HCT116 (cell line): ENCODE results near the gene MAGEA2B. TPM values are rescaled to one million over a fixed set of nuclear protein-coding genes. Genes with fewer than 3 reads are reported as not detected.
"Not testable (repeated sequence)": the region's sequence is repeated elsewhere in the genome, so short reads cannot be mapped to it uniquely, and the experiment has no call there.

Source experiments
- ATAC-seq: fragments of 200-7000 bp; cut with Tn5 transposase; 2 replicates; pipeline ENCODE4 v1.9.1; 2020; ENCODE audit warnings: mild to moderate bottlenecking, moderate library complexity
- BruUV-seq: library from RNA; stranded (reverse); fragments of 400-500 nt; replicated peaks from 2 replicates; lab custom pipeline; 2021; lab: Mats Ljungman, UMichigan
- CTCF ChIA-PET: fragments of 300-600 bp; sonication (Branson Sonifier 250); formaldehyde crosslinking; loops from one replicate; lab custom pipeline; 2021; ENCODE audit warnings: antibody characterized with exemption; lab: Charles Lee
- POLR2A ChIA-PET: fragments of 300-600, 350-600 bp; sonication (Branson Sonifier 250); formaldehyde crosslinking; loops from one replicate; lab custom pipeline; 2021; ENCODE audit warnings: antibody characterized with exemption; lab: Charles Lee
- RAD21 ChIA-PET, 2 experiments: fragments of 300-600 bp; sonication (Branson Sonifier 250); formaldehyde crosslinking; loops; one replicate each; lab custom pipeline; 2023; ENCODE audit warnings: low total read pairs in 2 of 2; ENCODE audit not compliant: uncharacterized antibody in 2 of 2, unreplicated experiment in 2 of 2, low non-redundant PET in 1 of 2; lab: Charles Lee
- DNase-seq: peaks from one replicate; pipeline ENCODE4 v3.0.0-alpha.2; 2010; ENCODE audit warnings: low read depth, low spot score
- H2AFZ ChIP-seq: fragments of 200-600 bp; shearing (Covaris generic), sonication (generic); 2 replicates; pipeline ENCODE4 v1.6.1; 2017; ENCODE audit warnings: low read depth, mixed run types, mixed read lengths, antibody characterized with exemption, low read length; ENCODE audit not compliant: poor library complexity, severe bottlenecking
- H3K27ac ChIP-seq: 2 replicates; pipeline ENCODE4 v1.5.1; 2012; ENCODE audit warnings: low read depth, low read length
- H3K27me3 ChIP-seq: fragments of 200-600 bp; sonication (generic); 2 replicates; pipeline ENCODE4 v1.6.1; 2016; ENCODE audit warnings: mixed run types, low read length, mixed read lengths; ENCODE audit not compliant: insufficient read depth
- H3K36me3 ChIP-seq, 2 experiments: fragments of 200-500 bp in 1 of 2; fragments of 200-600 bp in 1 of 2; sonication (Bioruptor generic) in 1 of 2; sonication (generic) in 1 of 2; 2 replicates each; pipeline versions ENCODE4 v1.5.1 to v1.6.1; 2014 to 2016; ENCODE audit warnings: low read length in 2 of 2, inconsistent platforms in 1 of 2, mixed read lengths in 1 of 2, mixed run types in 1 of 2; ENCODE audit not compliant: insufficient read depth in 2 of 2, control insufficient read depth in 1 of 2
- H3K4me1 ChIP-seq, 2 experiments: fragments of 200-600 bp in 1 of 2; sonication (generic) in 1 of 2; 2 replicates each; pipeline versions ENCODE4 v1.5.1 to v1.6.1; 2012 to 2017; ENCODE audit warnings: low read length in 2 of 2, inconsistent platforms in 1 of 2, mild to moderate bottlenecking in 1 of 2, mixed read lengths in 1 of 2, mixed run types in 1 of 2, moderate library complexity in 1 of 2; ENCODE audit not compliant: insufficient read depth in 2 of 2, control insufficient read depth in 1 of 2
- H3K4me2 ChIP-seq: fragments of 200-600 bp; sonication (generic); 2 replicates; pipeline ENCODE4 v1.6.1; 2017; ENCODE audit warnings: mixed run types, low read length, mixed read lengths
- H3K4me3 ChIP-seq, 2 experiments: fragments of 200-600 bp in 1 of 2; sonication (generic) in 1 of 2; replicated peaks in 1 of 2; 2 replicates each; pipeline ENCODE4 v1.5.1; 2011 to 2016; ENCODE audit warnings: low read length in 2 of 2, control low read depth in 1 of 2, low read depth in 1 of 2, mild to moderate bottlenecking in 1 of 2, mixed read lengths in 1 of 2, mixed run types in 1 of 2
- H3K79me2 ChIP-seq: fragments of 200-600 bp; sonication (generic); 2 replicates; pipeline ENCODE4 v1.6.1; 2017; ENCODE audit warnings: mild to moderate bottlenecking, mixed run types, low read length, moderate library complexity, mixed read lengths; ENCODE audit not compliant: insufficient read depth
- H3K9ac ChIP-seq: fragments of 200-600 bp; sonication (generic); 2 replicates; pipeline ENCODE4 v1.6.1; 2016; ENCODE audit warnings: low read length, mixed read lengths
- H3K9me2 ChIP-seq: fragments of 200-600 bp; sonication (generic), shearing (Covaris generic); 2 replicates; pipeline ENCODE4 v1.6.1; 2017; ENCODE audit warnings: mixed run types, mild to moderate bottlenecking, moderate library complexity; ENCODE audit not compliant: insufficient read depth
- H3K9me3 ChIP-seq, 2 experiments: fragments of 200-500 bp in 1 of 2; fragments of 200-600 bp in 1 of 2; sonication (Bioruptor generic) in 1 of 2; sonication (generic) in 1 of 2; 2 replicates each; pipeline ENCODE4 v1.6.1; 2014 to 2017; ENCODE audit warnings: low read length in 2 of 2, mixed read lengths in 2 of 2, inconsistent platforms in 1 of 2, low read depth in 1 of 2, mild to moderate bottlenecking in 1 of 2, mixed run types in 1 of 2, moderate library complexity in 1 of 2; ENCODE audit not compliant: control insufficient read depth in 1 of 2, insufficient read depth in 1 of 2
- H4K20me1 ChIP-seq: fragments of 200-600 bp; sonication (generic), shearing (Covaris generic); 2 replicates; pipeline ENCODE4 v1.6.1; 2017; ENCODE audit warnings: mixed run types, mild to moderate bottlenecking, moderate library complexity; ENCODE audit not compliant: insufficient read depth
- CBX3 ChIP-seq: IDR thresholded peaks from 2 replicates; pipeline ENCODE4 v1.6.1; 2012; ENCODE audit warnings: low read depth
- CEBPB ChIP-seq: IDR thresholded peaks from 2 replicates; pipeline ENCODE4 v1.6.1; 2012; ENCODE audit warnings: low read depth
- EGR1 ChIP-seq: IDR thresholded peaks from 2 replicates; pipeline ENCODE4 v1.6.1; 2012; ENCODE audit warnings: low read depth
- EZH2phosphoT487 ChIP-seq: fragments of 200-600 bp; IDR thresholded peaks from 2 replicates; pipeline ENCODE4 v1.6.1; 2018; ENCODE audit warnings: antibody characterized with exemption, borderline replicate concordance
- FOSL1 ChIP-seq: IDR thresholded peaks from 2 replicates; pipeline ENCODE4 v1.6.1; 2012; ENCODE audit warnings: low read depth
- JUND ChIP-seq: IDR thresholded peaks from 2 replicates; pipeline ENCODE4 v1.6.1; 2012
- POLR2A ChIP-seq: IDR thresholded peaks from 2 replicates; pipeline ENCODE4 v1.7.0; 2011; ENCODE audit warnings: borderline replicate concordance; ENCODE audit not compliant: insufficient read depth, insufficient read length; ENCODE audit errors: extremely low read depth
- RAD21 ChIP-seq: IDR thresholded peaks from 2 replicates; pipeline ENCODE4 v1.6.1; 2012; ENCODE audit warnings: low read depth, mild to moderate bottlenecking
- SIN3A ChIP-seq: IDR thresholded peaks from 2 replicates; pipeline ENCODE4 v1.6.1; 2012; ENCODE audit warnings: low read depth
- SP1 ChIP-seq: IDR thresholded peaks from 2 replicates; pipeline ENCODE4 v1.6.1; 2012; ENCODE audit warnings: low read depth
- SRF ChIP-seq: IDR thresholded peaks from 2 replicates; pipeline ENCODE4 v1.6.1; 2012; ENCODE audit warnings: low read depth
- TCF7L2 ChIP-seq: IDR thresholded peaks from 2 replicates; pipeline ENCODE4 v1.7.0; 2011; ENCODE audit warnings: borderline replicate concordance, inconsistent platforms; ENCODE audit not compliant: insufficient read depth, insufficient read length; ENCODE audit errors: extremely low read depth
- YY1 ChIP-seq: IDR thresholded peaks from 2 replicates; pipeline ENCODE4 v1.6.1; 2011; ENCODE audit warnings: low read length, low read depth, moderate library complexity, mild to moderate bottlenecking; ENCODE audit not compliant: insufficient replicate concordance; ENCODE audit errors: extremely low read depth
- ZFX ChIP-seq: fragments of 450-650 bp; IDR thresholded peaks from 2 replicates; pipeline ENCODE4 v1.6.1; 2017
- intact Hi-C: fragments of 100-400 bp; cut with micrococcal nuclease; formaldehyde crosslinking; loops from 2 replicates; pipeline ENCODE4 v1.10.0; 2022
- total RNA-seq: library from RNA; stranded (reverse); gene quantifications from one replicate; pipeline ENCODE4 v1.2.1, GENCODE V29; 2021; ENCODE audit not compliant: unreplicated experiment
- TF ChIP-seq, protein P1 (sequence below): IDR thresholded peaks from 2 replicates; pipeline ENCODE4 v1.6.1; 2012
- TF ChIP-seq, protein P2 (sequence below): IDR thresholded peaks from 2 replicates; pipeline ENCODE4 v1.6.1; 2011; ENCODE audit warnings: mild to moderate bottlenecking, low read length, moderate library complexity; ENCODE audit not compliant: insufficient replicate concordance; ENCODE audit errors: extremely low read depth
- TF ChIP-seq, protein P3 (sequence below): IDR thresholded peaks from 2 replicates; pipeline ENCODE4 v1.6.1; 2012; ENCODE audit warnings: low read depth
- TF ChIP-seq, protein P4 (sequence below): IDR thresholded peaks from 2 replicates; pipeline ENCODE4 v1.6.1; 2012

MAGEA2B gene
- total RNA-seq, 1 experiment from 2014 or later, result 21.8 TPM

DNA sequence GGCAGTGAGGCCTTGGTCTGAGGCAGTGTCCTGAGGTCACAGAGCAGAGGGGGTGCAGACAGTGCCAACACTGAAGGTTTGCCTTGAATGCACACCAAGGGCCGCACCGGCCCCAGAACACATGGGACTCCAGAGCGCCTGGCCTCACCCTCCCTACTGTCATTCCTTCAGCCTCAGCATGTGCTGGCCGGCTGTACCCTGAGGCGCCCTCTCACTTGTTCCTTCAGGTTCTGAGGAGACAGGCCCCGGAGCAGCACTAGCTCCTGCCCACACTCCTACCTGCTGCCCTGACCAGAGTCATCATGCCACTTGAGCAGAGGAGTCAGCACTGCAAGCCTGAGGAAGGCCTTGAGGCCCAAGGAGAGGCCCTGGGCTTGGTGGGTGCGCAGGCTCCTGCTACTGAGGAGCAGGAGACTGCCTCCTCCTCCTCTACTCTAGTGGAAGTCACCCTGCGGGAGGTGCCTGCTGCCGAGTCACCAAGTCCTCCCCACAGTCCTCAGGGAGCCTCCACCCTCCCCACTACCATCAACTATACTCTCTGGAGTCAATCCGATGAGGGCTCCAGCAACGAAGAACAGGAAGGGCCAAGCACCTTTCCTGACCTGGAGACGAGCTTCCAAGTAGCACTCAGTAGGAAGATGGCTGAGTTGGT is 21.6 kb downstream of the MAGEA2B start:
- Histone ChIP-seq H3K27me3 (no peaks in the 10 kb centered on the region), H3K9me3 (no peaks in the 10 kb centered on the region), H3K9ac (no peak overlapping the region), H3K4me2 (no peak overlapping the region), H3K9me2 (no peaks in the 10 kb centered on the region), H4K20me1 (no peaks in the 10 kb centered on the region), H3K36me3 (no peaks in the 10 kb centered on the region), H3K79me2 (no peaks in the 10 kb centered on the region), H3K27ac (no peak overlapping the region), H3K4me3 (no peak overlapping the region), H3K4me1 (no peaks in the 10 kb centered on the region), H2AFZ (no peak overlapping the region)
- TF ChIP-seq EZH2phosphoT487 (no peak), CBX3 (no peak), ZFX (no peak), CEBPB (no peak), RAD21 (no peak), POLR2A (no peak), SRF (no peak), YY1 (no peak), JUND (no peak), EGR1 (no peak), SP1 (no peak), FOSL1 (no peak), SIN3A (no peak), TCF7L2 (no peak)
- TF ChIP-seq, protein P1, sequence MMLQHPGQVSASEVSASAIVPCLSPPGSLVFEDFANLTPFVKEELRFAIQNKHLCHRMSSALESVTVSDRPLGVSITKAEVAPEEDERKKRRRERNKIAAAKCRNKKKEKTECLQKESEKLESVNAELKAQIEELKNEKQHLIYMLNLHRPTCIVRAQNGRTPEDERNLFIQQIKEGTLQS, result no peak
- TF ChIP-seq, protein P2, sequence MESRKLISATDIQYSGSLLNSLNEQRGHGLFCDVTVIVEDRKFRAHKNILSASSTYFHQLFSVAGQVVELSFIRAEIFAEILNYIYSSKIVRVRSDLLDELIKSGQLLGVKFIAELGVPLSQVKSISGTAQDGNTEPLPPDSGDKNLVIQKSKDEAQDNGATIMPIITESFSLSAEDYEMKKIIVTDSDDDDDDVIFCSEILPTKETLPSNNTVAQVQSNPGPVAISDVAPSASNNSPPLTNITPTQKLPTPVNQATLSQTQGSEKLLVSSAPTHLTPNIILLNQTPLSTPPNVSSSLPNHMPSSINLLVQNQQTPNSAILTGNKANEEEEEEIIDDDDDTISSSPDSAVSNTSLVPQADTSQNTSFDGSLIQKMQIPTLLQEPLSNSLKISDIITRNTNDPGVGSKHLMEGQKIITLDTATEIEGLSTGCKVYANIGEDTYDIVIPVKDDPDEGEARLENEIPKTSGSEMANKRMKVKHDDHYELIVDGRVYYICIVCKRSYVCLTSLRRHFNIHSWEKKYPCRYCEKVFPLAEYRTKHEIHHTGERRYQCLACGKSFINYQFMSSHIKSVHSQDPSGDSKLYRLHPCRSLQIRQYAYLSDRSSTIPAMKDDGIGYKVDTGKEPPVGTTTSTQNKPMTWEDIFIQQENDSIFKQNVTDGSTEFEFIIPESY, result no peak
- TF ChIP-seq, protein P3, sequence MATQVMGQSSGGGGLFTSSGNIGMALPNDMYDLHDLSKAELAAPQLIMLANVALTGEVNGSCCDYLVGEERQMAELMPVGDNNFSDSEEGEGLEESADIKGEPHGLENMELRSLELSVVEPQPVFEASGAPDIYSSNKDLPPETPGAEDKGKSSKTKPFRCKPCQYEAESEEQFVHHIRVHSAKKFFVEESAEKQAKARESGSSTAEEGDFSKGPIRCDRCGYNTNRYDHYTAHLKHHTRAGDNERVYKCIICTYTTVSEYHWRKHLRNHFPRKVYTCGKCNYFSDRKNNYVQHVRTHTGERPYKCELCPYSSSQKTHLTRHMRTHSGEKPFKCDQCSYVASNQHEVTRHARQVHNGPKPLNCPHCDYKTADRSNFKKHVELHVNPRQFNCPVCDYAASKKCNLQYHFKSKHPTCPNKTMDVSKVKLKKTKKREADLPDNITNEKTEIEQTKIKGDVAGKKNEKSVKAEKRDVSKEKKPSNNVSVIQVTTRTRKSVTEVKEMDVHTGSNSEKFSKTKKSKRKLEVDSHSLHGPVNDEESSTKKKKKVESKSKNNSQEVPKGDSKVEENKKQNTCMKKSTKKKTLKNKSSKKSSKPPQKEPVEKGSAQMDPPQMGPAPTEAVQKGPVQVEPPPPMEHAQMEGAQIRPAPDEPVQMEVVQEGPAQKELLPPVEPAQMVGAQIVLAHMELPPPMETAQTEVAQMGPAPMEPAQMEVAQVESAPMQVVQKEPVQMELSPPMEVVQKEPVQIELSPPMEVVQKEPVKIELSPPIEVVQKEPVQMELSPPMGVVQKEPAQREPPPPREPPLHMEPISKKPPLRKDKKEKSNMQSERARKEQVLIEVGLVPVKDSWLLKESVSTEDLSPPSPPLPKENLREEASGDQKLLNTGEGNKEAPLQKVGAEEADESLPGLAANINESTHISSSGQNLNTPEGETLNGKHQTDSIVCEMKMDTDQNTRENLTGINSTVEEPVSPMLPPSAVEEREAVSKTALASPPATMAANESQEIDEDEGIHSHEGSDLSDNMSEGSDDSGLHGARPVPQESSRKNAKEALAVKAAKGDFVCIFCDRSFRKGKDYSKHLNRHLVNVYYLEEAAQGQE, result no peak
- TF ChIP-seq, protein P4, sequence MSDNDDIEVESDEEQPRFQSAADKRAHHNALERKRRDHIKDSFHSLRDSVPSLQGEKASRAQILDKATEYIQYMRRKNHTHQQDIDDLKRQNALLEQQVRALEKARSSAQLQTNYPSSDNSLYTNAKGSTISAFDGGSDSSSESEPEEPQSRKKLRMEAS, result no peak
- DNase-seq, result no peak
- BruUV-seq, result no TSS peak
- POLR2A ChIA-PET, result no interaction called here
- CTCF ChIA-PET, result no interaction called here
- RAD21 ChIA-PET, result no interaction called here
- ATAC-seq, result no peak
- intact Hi-C loops, result no loop called here

DNA sequence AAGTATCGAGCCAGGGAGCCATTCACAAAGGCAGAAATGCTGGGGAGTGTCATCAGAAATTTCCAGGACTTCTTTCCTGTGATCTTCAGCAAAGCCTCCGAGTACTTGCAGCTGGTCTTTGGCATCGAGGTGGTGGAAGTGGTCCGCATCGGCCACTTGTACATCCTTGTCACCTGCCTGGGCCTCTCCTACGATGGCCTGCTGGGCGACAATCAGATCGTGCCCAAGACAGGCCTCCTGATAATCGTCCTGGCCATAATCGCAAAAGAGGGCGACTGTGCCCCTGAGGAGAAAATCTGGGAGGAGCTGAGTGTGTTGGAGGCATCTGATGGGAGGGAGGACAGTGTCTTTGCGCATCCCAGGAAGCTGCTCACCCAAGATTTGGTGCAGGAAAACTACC is 22.1 kb downstream of the MAGEA2B start:
- H3K79me2 ChIP-seq, H3K4me1 ChIP-seq, H4K20me1 ChIP-seq, POLR2A ChIA-PET, H3K4me3 ChIP-seq, H3K9me2 ChIP-seq, intact Hi-C loops, H3K9ac ChIP-seq, H3K27me3 ChIP-seq, ATAC-seq, DNase-seq, RAD21 ChIA-PET, H2AFZ ChIP-seq, H3K4me2 ChIP-seq, CTCF ChIA-PET, H3K27ac ChIP-seq, H3K9me3 ChIP-seq, BruUV-seq, H3K36me3 ChIP-seq: not testable (repeated sequence)
